H1 (cell line): Measurements from ENCODE around the gene MRTFA. TPM values are rescaled to one million over a fixed set of nuclear protein-coding genes. Genes with fewer than 3 reads are reported as not detected.

Experiments
- CTCF ChIA-PET: fragments of 300-600 bp; sonication (Branson Sonifier 250); formaldehyde crosslinking; loops from one replicate; lab custom pipeline; 2021; ENCODE audit not compliant: partially characterized antibody; lab: Charles Lee
- POLR2A ChIA-PET: fragments of 300-600 bp; sonication (Branson Sonifier 250); formaldehyde crosslinking; loops from one replicate; lab custom pipeline; 2021; ENCODE audit warnings: inconsistent platforms; ENCODE audit not compliant: partially characterized antibody; lab: Charles Lee
- DNase-seq, 2 experiments: peaks; one replicate each; pipeline versions ENCODE4 v3.0.0 to v3.0.0-alpha.2; 2010 to 2022; ENCODE audit warnings: low spot score in 2 of 2, low read depth in 1 of 2, mixed read lengths in 1 of 2
- FAIRE-seq: peaks from 2 replicates; lab custom pipeline; 2011; peaks lifted over from hg19 to GRCh38; lab: Jason Lieb, UNC
- H2AFZ ChIP-seq: 2 replicates; pipeline ENCODE4 v1.8.1; 2012; ENCODE audit warnings: low read length, inconsistent platforms
- H2AK5ac ChIP-seq: 2 replicates; pipeline ENCODE4 v1.6.1; 2013; ENCODE audit warnings: low read depth, low read length
- H2BK120ac ChIP-seq: replicated peaks from 2 replicates; pipeline ENCODE3; 2013; ENCODE audit warnings: low read depth, low read length, inconsistent platforms
- H2BK12ac ChIP-seq: 2 replicates; pipeline ENCODE4 v1.6.1; 2013; ENCODE audit warnings: low read depth, low read length
- H2BK15ac ChIP-seq: 2 replicates; pipeline ENCODE4 v1.6.1; 2013; ENCODE audit warnings: low read length
- H2BK20ac ChIP-seq: 2 replicates; pipeline ENCODE4 v1.6.1; 2013; ENCODE audit warnings: low read length
- H2BK5ac ChIP-seq: 2 replicates; pipeline ENCODE4 v1.6.1; 2013; ENCODE audit warnings: low read depth, low read length
- H3K14ac ChIP-seq: 2 replicates; pipeline ENCODE4 v1.6.1; 2013; ENCODE audit warnings: inconsistent platforms; ENCODE audit not compliant: insufficient read length
- H3K18ac ChIP-seq: 2 replicates; pipeline ENCODE4 v1.6.1; 2013; ENCODE audit warnings: low read length; ENCODE audit errors: extremely low read depth
- H3K23ac ChIP-seq: 2 replicates; pipeline ENCODE4 v1.6.1; 2013; ENCODE audit warnings: inconsistent platforms; ENCODE audit not compliant: insufficient read length
- H3K23me2 ChIP-seq: 2 replicates; pipeline ENCODE4 v1.6.1; 2013; ENCODE audit warnings: low read depth, low read length
- H3K27ac ChIP-seq: 2 replicates; pipeline ENCODE4 v1.6.1; 2011; ENCODE audit warnings: low read depth, low read length, inconsistent platforms
- H3K27me3 ChIP-seq, 4 experiments: replicated peaks in 1 of 4; 1 replicate in 1 of 4; 2 replicates in 3 of 4; pipeline versions ENCODE4 v1.6.1 to v1.8.1; 2011 to 2013; ENCODE audit warnings: low read length in 3 of 4, mild to moderate bottlenecking in 3 of 4, inconsistent platforms in 2 of 4, mixed read lengths in 2 of 4, moderate library complexity in 1 of 4; ENCODE audit not compliant: control insufficient read depth in 3 of 4, insufficient read depth in 3 of 4; ENCODE audit errors: extremely low read depth in 1 of 4
- H3K36me3 ChIP-seq, 4 experiments: 2 replicates each; pipeline versions ENCODE4 v1.6.1 to v1.8.1; 2011 to 2013; ENCODE audit warnings: mild to moderate bottlenecking in 4 of 4, low read length in 3 of 4, moderate library complexity in 2 of 4, control low read depth in 1 of 4, inconsistent platforms in 1 of 4; ENCODE audit not compliant: insufficient read depth in 4 of 4, control insufficient read depth in 2 of 4
- H3K4ac ChIP-seq: replicated peaks from 2 replicates; pipeline ENCODE3; 2013; ENCODE audit warnings: low read length, low read depth, mixed read lengths, inconsistent platforms; ENCODE audit not compliant: insufficient read length
- H3K4me1 ChIP-seq, 4 experiments: replicated peaks in 1 of 4; 1 replicate in 1 of 4; 2 replicates in 3 of 4; pipeline versions ENCODE4 v1.6.1 to v1.8.1; 2011 to 2013; ENCODE audit warnings: low read length in 3 of 4, inconsistent platforms in 2 of 4, mixed read lengths in 1 of 4; ENCODE audit not compliant: insufficient read depth in 4 of 4, control insufficient read depth in 3 of 4
- H3K4me2 ChIP-seq, 2 experiments: 2 replicates each; pipeline versions ENCODE4 v1.6.1 to v1.8.1; 2011 to 2013; ENCODE audit warnings: low read depth in 2 of 2, low read length in 2 of 2, control low read depth in 1 of 2, inconsistent platforms in 1 of 2, mild to moderate bottlenecking in 1 of 2; ENCODE audit not compliant: insufficient read depth in 1 of 2
- H3K4me3 ChIP-seq, 4 experiments: fragments of 200-600, 300-600 bp in 1 of 4; sonication (generic), shearing (Covaris generic), sonication (Bioruptor Twin) in 1 of 4; 2 replicates each; pipeline versions ENCODE4 v1.5.1 to v1.8.1; 2011 to 2016; ENCODE audit warnings: low read length in 4 of 4, low read depth in 3 of 4, control low read depth in 2 of 4, inconsistent platforms in 2 of 4, mild to moderate bottlenecking in 2 of 4, mixed read lengths in 1 of 4, moderate library complexity in 1 of 4; ENCODE audit not compliant: insufficient read depth in 2 of 4; ENCODE audit errors: extremely low read depth in 1 of 4
- H3K56ac ChIP-seq: replicated peaks from 2 replicates; pipeline ENCODE3; 2013; ENCODE audit warnings: low read depth, mild to moderate bottlenecking, mixed read lengths, low read length, inconsistent platforms; ENCODE audit not compliant: insufficient read length
- H3K79me1 ChIP-seq: 2 replicates; pipeline ENCODE4 v1.6.1; 2013; ENCODE audit warnings: low read depth, low read length, control low read depth
- H3K79me2 ChIP-seq, 2 experiments: 2 replicates each; pipeline versions ENCODE4 v1.6.1 to v1.8.1; 2012 to 2013; ENCODE audit warnings: low read length in 2 of 2, mild to moderate bottlenecking in 2 of 2, inconsistent platforms in 1 of 2; ENCODE audit not compliant: insufficient read depth in 2 of 2, control insufficient read depth in 1 of 2
- H3K9ac ChIP-seq, 4 experiments: replicated peaks in 1 of 4; 1 replicate in 1 of 4; 2 replicates in 3 of 4; pipeline versions ENCODE4 v1.6.1 to v1.8.1; 2011 to 2013; ENCODE audit warnings: low read depth in 3 of 4, low read length in 3 of 4, control low read depth in 2 of 4, mild to moderate bottlenecking in 2 of 4, moderate library complexity in 2 of 4, inconsistent platforms in 1 of 4; ENCODE audit errors: extremely low read depth in 1 of 4
- H3K9me3 ChIP-seq, 2 experiments: 2 replicates each; pipeline versions ENCODE4 v1.6.1 to v1.8.1; 2012 to 2013; ENCODE audit warnings: mild to moderate bottlenecking in 2 of 2, moderate library complexity in 2 of 2, control low read depth in 1 of 2, inconsistent platforms in 1 of 2, low read depth in 1 of 2, low read length in 1 of 2, mixed read lengths in 1 of 2; ENCODE audit not compliant: insufficient read depth in 2 of 2
- H4K20me1 ChIP-seq, 2 experiments: replicated peaks in 1 of 2; 2 replicates each; pipeline versions ENCODE3 to v1.8.1; 2011 to 2013; ENCODE audit warnings: inconsistent platforms in 2 of 2, low read length in 2 of 2, mild to moderate bottlenecking in 1 of 2; ENCODE audit not compliant: insufficient read depth in 2 of 2, control insufficient read depth in 1 of 2
- H4K5ac ChIP-seq: 2 replicates; pipeline ENCODE4 v1.6.1; 2013; ENCODE audit warnings: low read length, low read depth, mixed read lengths, inconsistent platforms; ENCODE audit not compliant: insufficient read length
- H4K8ac ChIP-seq: 2 replicates; pipeline ENCODE4 v1.8.0; 2013; ENCODE audit warnings: mild to moderate bottlenecking, moderate library complexity, low read length, inconsistent platforms; ENCODE audit not compliant: insufficient read depth; ENCODE audit errors: extremely low read depth
- H4K91ac ChIP-seq: replicated peaks from 2 replicates; pipeline ENCODE3; 2013; ENCODE audit warnings: low read length, mixed read lengths, inconsistent platforms; ENCODE audit not compliant: insufficient read length
- SP1 ChIP-seq: IDR thresholded peaks from 2 replicates; pipeline ENCODE4 v1.6.1; 2011; ENCODE audit warnings: low read depth, low read length
- WGBS, 2 experiments: shearing (Covaris generic) in 1 of 2; methylation state at CpG; one replicate each; pipeline versions ENCODE4 v1.1.6 to v1.1.7; 2013 to 2015; ENCODE audit warnings: low lambda C conversion rate in 2 of 2, mixed read lengths in 2 of 2, inconsistent platforms in 1 of 2, low coverage in 1 of 2, missing lambda C conversion rate in 1 of 2; ENCODE audit not compliant: insufficient replicate concordance in 2 of 2, insufficient coverage in 1 of 2, insufficient read length in 1 of 2; ENCODE audit errors: extremely low coverage in 1 of 2, missing lambda C conversion rate in 1 of 2; 5-methylcytosine and 5-hydroxymethylcytosine counted together
- polyA plus RNA-seq, 7 experiments: library from polyadenylated mRNA; depleted of rRNA in 3 of 7; stranded (reverse) in 5 of 7; unstranded in 2 of 7; fragments of >200 nt in 5 of 7; fragments of 200-250 nt in 2 of 7; gene quantifications; 1 replicate in 5 of 7; 2 replicates in 1 of 7; 4 replicates in 1 of 7; pipeline versions ENCODE4 v1.2.1 to v1.2.3, GENCODE V29; 2011 to 2013; ENCODE audit warnings: missing spikeins in 2 of 7, mixed read lengths in 2 of 7
- total RNA-seq: library from RNA; stranded (reverse); fragmentation: NEBNext Ultra II Directional; extraction: Animal tissue kit (Norgen Biotek cat#: 25700); gene quantifications from 2 replicates; pipeline ENCODE4 v1.2.1, GENCODE V29; 2021

Gene MRTFA
- total and polyA plus RNA-seq, 2 of the 8 experiments (the other 6 are each of a cell fraction or from before 2014, with no cell fraction given): 5.4 to 37.9 TPM

- H3K27ac ChIP-seq: no peak overlapping the region
- no peaks in the 10 kb centered on the region for H3K36me3 ChIP-seq
- no peak overlapping the region for H3K4me3 ChIP-seq
- no peak overlapping the region for H3K4me2 ChIP-seq
- no peak overlapping the region for H3K4ac ChIP-seq
- H3K14ac ChIP-seq: no peak overlapping the region
- no peak overlapping the region for H4K91ac ChIP-seq
- no peaks in the 10 kb centered on the region for H3K23me2 ChIP-seq
- H3K79me2 ChIP-seq: peaks cover 0 to 82% of the 10 kb centered on the region in 2 experiments; a peak in 3 of 4 replicates
- FAIRE-seq: no peak
- H4K5ac ChIP-seq: no peak overlapping the region
- no peak overlapping the region for H3K9ac ChIP-seq
- peaks cover 0 to 6% (median 4%) of the 10 kb centered on the region in 4 experiments; a peak in 4 of 7 replicates for H3K4me1 ChIP-seq
- no peak overlapping the region for H3K18ac ChIP-seq
- CTCF ChIA-PET: interaction anchor here (0.7 to 1.8 kb wide), 3 partner anchors 49 to 159 kb away, joined by 3 to 6 read pairs (median 3); no protein-coding TSS in a partner anchor
- no peak overlapping the region for H2BK15ac ChIP-seq
- no peak overlapping the region for H3K23ac ChIP-seq
- H4K20me1 ChIP-seq: peaks cover 0 to 1% of the 10 kb centered on the region in 2 experiments
- POLR2A ChIA-PET: no interaction called here
- no peak overlapping the region for H2BK120ac ChIP-seq
- no peak overlapping the region for H2BK12ac ChIP-seq
- no peak overlapping the region for H2BK5ac ChIP-seq
- H2AK5ac ChIP-seq: no peak overlapping the region
- no peaks in the 10 kb centered on the region for H3K9me3 ChIP-seq
- peaks cover 5% of the 10 kb centered on the region for H3K79me1 ChIP-seq
- H3K27me3 ChIP-seq: no peaks in the 10 kb centered on the region
- WGBS, 2 experiments: 84% methylated on average over 7 of the region's 7 CpGs; no CpG with 5 or more reads in 1 of the 2 experiments
- TF ChIP-seq SP1: no peak
- no peak overlapping the region for H4K8ac ChIP-seq
- H3K56ac ChIP-seq: no peak overlapping the region
- no peak overlapping the region for H2AFZ ChIP-seq
- no peak overlapping the region for H2BK20ac ChIP-seq
- no peak for DNase-seq
Observed at GRCh38 chr22:40597526-40598430, 38.7 kb downstream of the MRTFA start.
